Fibroblast of gingiva (primary cell): ENCODE results near the gene KLK3.

ENCODE experiments used
- DNase-seq: peaks from one replicate; pipeline ENCODE4 v3.0.0-alpha.2; 2011; ENCODE audit warnings: low read depth

The KLK3 gene

DNA sequence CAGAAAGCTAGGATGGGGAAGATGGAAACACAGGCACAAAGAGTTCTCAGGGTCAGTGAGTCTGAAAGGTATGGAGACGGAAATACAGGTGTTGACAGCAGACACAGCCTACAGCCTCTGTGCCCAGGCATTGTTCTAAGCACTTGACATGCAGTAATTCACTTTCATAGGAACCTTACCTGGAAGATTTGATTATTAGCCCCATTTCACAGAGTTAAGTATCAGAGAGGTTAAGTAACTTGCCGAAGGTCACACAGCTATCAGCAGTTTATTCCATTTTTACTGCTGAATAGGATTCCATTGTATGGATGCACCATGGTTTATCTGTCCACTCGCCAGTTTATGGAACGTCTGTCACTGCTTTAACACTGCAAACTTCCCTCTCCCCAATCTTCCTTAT is 43.3 kb downstream of the KLK3 start:
- no peak for DNase-seq

- no peak for DNase-seq
Observed at GRCh38 chr19:50899569-50899968, 44.9 kb downstream of the KLK3 start.

DNA sequence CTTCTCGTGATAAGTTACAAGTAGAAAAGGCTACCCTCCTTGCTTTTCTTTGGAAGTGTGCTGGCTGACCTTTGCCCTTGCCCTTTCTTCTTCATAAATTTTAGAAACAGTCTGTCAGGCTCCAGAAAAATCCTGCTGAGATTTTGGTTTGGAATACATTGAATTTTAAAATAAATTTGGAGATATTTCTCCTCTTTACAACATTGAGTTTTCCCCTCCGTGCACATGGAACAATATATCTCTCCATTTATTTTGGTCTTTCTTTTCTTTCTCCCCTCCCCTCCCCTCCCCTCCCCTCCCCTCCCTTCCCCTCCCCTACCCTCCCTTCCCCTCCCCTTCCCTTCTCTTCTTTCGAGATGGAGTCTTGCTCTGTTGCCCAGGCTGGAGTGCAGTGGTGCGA is 47.9 kb downstream of the KLK3 start:
- DNase-seq = no peak

- DNase-seq = no peak
Observed at GRCh38 chr19:50906217-50906616, 51.5 kb downstream of the KLK3 start.

GRCh38 chr19:50908336-50908735 is 53.6 kb downstream of the KLK3 start:
- no peak for DNase-seq

DNA sequence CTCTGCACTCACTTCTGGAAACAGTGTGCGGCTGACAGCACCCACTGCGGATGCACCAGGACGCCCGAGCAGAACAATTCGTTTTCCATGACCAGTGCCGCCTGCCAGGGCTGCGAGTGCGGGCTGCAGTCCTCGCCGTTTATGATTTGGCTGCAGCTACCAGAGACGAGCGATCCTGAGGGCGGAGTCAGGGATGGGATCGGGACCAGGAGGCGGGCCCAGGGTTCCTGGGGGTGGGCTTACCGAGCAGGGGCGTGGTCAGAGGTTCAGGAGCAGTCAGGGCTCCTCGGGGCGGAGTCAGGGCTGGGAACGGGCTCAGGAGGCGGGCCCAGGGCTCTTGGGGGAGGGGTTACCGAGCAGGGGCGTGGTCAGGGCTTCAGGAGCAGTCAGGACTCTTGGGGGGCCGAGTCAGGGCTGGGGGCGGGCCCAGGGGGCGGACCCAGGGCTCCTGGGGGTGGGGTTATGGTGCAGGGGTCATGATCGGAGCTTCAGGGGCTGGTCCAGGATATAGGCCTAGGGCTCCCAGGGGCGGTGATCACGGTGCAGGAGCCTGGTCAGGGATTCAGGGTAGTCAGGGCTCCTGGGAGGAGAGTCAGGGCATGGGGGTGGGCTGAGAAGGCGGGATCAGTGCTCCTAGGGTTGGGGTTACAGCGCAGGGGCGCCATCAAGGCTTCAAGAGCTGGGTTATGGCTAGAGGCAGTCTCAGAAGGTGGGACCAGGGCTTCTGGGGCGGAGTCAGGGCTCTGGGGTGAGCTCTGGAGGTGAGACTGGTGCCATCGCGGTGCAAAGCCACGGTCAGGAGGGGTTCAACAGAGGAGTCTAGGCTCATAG is 54.7 kb downstream of the KLK3 start:
- DNase-seq = no peak
